Testis (tissue), 2 donors: Measurements from ENCODE around the gene CDKN2D.

ENCODE experiments used
- CTCF ChIP-seq, 3 experiments: fragments of 450-650 bp in 2 of 3; fragments of 200-600 bp in 1 of 3; sonication (generic) in 1 of 3; IDR thresholded peaks; one replicate each; pipeline ENCODE4 v1.5.1; 2016 to 2019; ENCODE audit warnings: antibody characterized with exemption in 3 of 3, mild to moderate bottlenecking in 2 of 3, moderate library complexity in 1 of 3
- POLR2A ChIP-seq: fragments of 450-650 bp; IDR thresholded peaks from one replicate; pipeline ENCODE4 v1.6.1; 2017; ENCODE audit warnings: antibody characterized with exemption, mild to moderate bottlenecking, moderate library complexity

- TF ChIP-seq CTCF (IDR thresholded peaks at IDR 0.05) (no peak), POLR2A (no peak)
Measured at GRCh38 chr19:10557603-10558197, 11.1 kb downstream of the CDKN2D start.
